Activated CD8-positive, alpha-beta T cell treated with anti-CD3 and anti-CD28 coated beads, Interleukin-2, amount 10 ng/mL, durations not matched to agents 7 days and 5 days (primary cell): ENCODE data around the gene GOT1. TPM values are rescaled to one million over a fixed set of nuclear protein-coding genes. Genes with fewer than 3 reads are reported as not detected.

ENCODE experiments used
- ATAC-seq: fragments of 150-1000 bp; cut with Tn5 transposase; one replicate; pipeline ENCODE4 v1.10.0; 2021; ENCODE audit warnings: moderate library complexity
- CTCF ChIA-PET: fragments of 350-600 bp; sonication (Branson Sonifier 250); formaldehyde crosslinking; loops from one replicate; lab custom pipeline; 2021; ENCODE audit warnings: antibody characterized with exemption; lab: Charles Lee
- POLR2A ChIA-PET: fragments of 350-600 bp; sonication (Branson Sonifier 250); formaldehyde crosslinking; loops from one replicate; lab custom pipeline; 2021; ENCODE audit warnings: antibody characterized with exemption; lab: Charles Lee
- DNase-seq: peaks from one replicate; pipeline ENCODE4 v3.0.0-alpha.2; 2020
- H3K27ac Mint-ChIP-seq: one replicate; pipeline ENCODE4 v1.8.0; 2021; ENCODE audit warnings: mild to moderate bottlenecking, mixed read lengths
- H3K27me3 Mint-ChIP-seq: one replicate; pipeline ENCODE4 v1.8.0; 2021; ENCODE audit warnings: low read depth, mixed read lengths
- H3K36me3 Mint-ChIP-seq: one replicate; pipeline ENCODE4 v1.8.0; 2021; ENCODE audit warnings: low read depth, mixed read lengths
- H3K4me1 Mint-ChIP-seq: one replicate; pipeline ENCODE4 v1.8.0; 2021; ENCODE audit warnings: low read depth, mixed read lengths
- H3K4me3 Mint-ChIP-seq: one replicate; pipeline ENCODE4 v1.8.0; 2021; ENCODE audit warnings: mild to moderate bottlenecking, mixed read lengths
- H3K9me3 Mint-ChIP-seq: one replicate; pipeline ENCODE4 v1.8.0; 2022; ENCODE audit warnings: mixed read lengths; ENCODE audit not compliant: insufficient read depth
- total RNA-seq, 2 experiments: library from RNA; stranded (reverse); gene quantifications; one replicate each; pipeline ENCODE4 v1.2.3, GENCODE V29; 2021

Gene GOT1
- total RNA-seq, 2 experiments from 2014 or later, result 31.2 to 37.1 TPM

GRCh38 chr10:99418910-99419624 is 11.4 kb downstream of the GOT1 start:
- Mint-ChIP-seq H3K27me3 (no peaks in the 10 kb centered on the region), H3K27ac (no peak overlapping the region), H3K36me3 (peaks cover 40% of the 10 kb centered on the region), H3K4me1 (no peaks in the 10 kb centered on the region), H3K4me3 (no peak overlapping the region), H3K9me3 (no peaks in the 10 kb centered on the region)
- DNase-seq (no peak), ATAC-seq (no peak)
- POLR2A ChIA-PET, result no interaction called here
- CTCF ChIA-PET, result interaction anchor here (1.6 kb wide), 1 partner anchor 17 kb away, joined by 5 read pairs; no protein-coding TSS in a partner anchor

GRCh38 chr10:99412099-99412498 is 18.3 kb downstream of the GOT1 start:
- Mint-ChIP-seq H3K36me3 (peaks cover 14% of the 10 kb centered on the region), H3K4me3 (no peak overlapping the region), H3K4me1 (no peaks in the 10 kb centered on the region), H3K27ac (no peak overlapping the region), H3K27me3 (no peaks in the 10 kb centered on the region), H3K9me3 (no peaks in the 10 kb centered on the region)
- ChIA-PET POLR2A (no interaction called here), CTCF (interaction anchor here (0.7 to 1.4 kb wide), 3 partner anchors 9 to 299 kb away, joined by 3 to 4 read pairs (median 4); partner anchors contain the start of gene GOT1)
- DNase-seq (no peak), ATAC-seq (no peak)

GRCh38 chr10:99411546-99411945 is 18.9 kb downstream of the GOT1 start:
- ChIA-PET POLR2A (interaction anchor here (0.6 kb wide), 1 partner anchor 16 kb away, joined by 4 read pairs; no protein-coding TSS in a partner anchor), CTCF (interaction anchor here (0.7 to 1.4 kb wide), 3 partner anchors 8 to 300 kb away, joined by 3 to 4 read pairs (median 4); partner anchors contain the start of gene GOT1)
- no peaks in the 10 kb centered on the region for H3K9me3 Mint-ChIP-seq
- peaks cover 15% of the 10 kb centered on the region for H3K36me3 Mint-ChIP-seq
- no peak overlapping the region for H3K27ac Mint-ChIP-seq
- no peak overlapping the region for H3K4me3 Mint-ChIP-seq
- H3K27me3 Mint-ChIP-seq, result no peaks in the 10 kb centered on the region
- ATAC-seq (no peak), DNase-seq (no peak)
- no peaks in the 10 kb centered on the region for H3K4me1 Mint-ChIP-seq

- ChIA-PET CTCF (interaction anchor here (1.4 kb wide), 1 partner anchor 19 kb away, joined by 4 read pairs; the partner anchor contains the start of gene GOT1), POLR2A (interaction anchor here (0.6 kb wide), 1 partner anchor 16 kb away, joined by 4 read pairs; no protein-coding TSS in a partner anchor)
- Mint-ChIP-seq H3K4me1 (no peaks in the 10 kb centered on the region), H3K27me3 (no peaks in the 10 kb centered on the region), H3K9me3 (no peaks in the 10 kb centered on the region), H3K36me3 (peaks cover 15% of the 10 kb centered on the region), H3K4me3 (no peak overlapping the region), H3K27ac (no peak overlapping the region)
- ATAC-seq, result no peak
- DNase-seq, result no peak
These were observed 19.5 kb downstream of the GOT1 start for GRCh38 chr10:99410876-99411275.

- CTCF ChIA-PET, result interaction anchor here (1.0 to 1.1 kb wide), 2 partner anchors 18 to 26 kb away, joined by 3 read pairs; no protein-coding TSS in a partner anchor
These were observed 20.3 kb downstream of the GOT1 start for GRCh38 chr10:99410146-99410545.

GRCh38 chr10:99406149-99406548 is 24.3 kb downstream of the GOT1 start:
- peaks cover 32% of the 10 kb centered on the region for H3K36me3 Mint-ChIP-seq
- DNase-seq (no peak), ATAC-seq (no peak)
- H3K4me1 Mint-ChIP-seq, result no peaks in the 10 kb centered on the region
- ChIA-PET CTCF (no interaction called here), POLR2A (no interaction called here)
- H3K4me3 Mint-ChIP-seq, result no peak overlapping the region
- no peak overlapping the region for H3K27ac Mint-ChIP-seq
- H3K9me3 Mint-ChIP-seq, result no peaks in the 10 kb centered on the region
- H3K27me3 Mint-ChIP-seq, result no peaks in the 10 kb centered on the region

More at GRCh38 chr10:99410146-99410545, 20.3 kb downstream of the GOT1 start:
- Mint-ChIP-seq H3K27ac (no peak overlapping the region), H3K4me3 (no peak overlapping the region), H3K9me3 (no peaks in the 10 kb centered on the region), H3K36me3 (peaks cover 17% of the 10 kb centered on the region), H3K27me3 (no peaks in the 10 kb centered on the region), H3K4me1 (no peaks in the 10 kb centered on the region)
- DNase-seq (no peak), ATAC-seq (no peak)
- POLR2A ChIA-PET, result no interaction called here

GRCh38 chr10:99403674-99404073 is 26.8 kb downstream of the GOT1 start:
- peaks cover 31% of the 10 kb centered on the region for H3K36me3 Mint-ChIP-seq
- ATAC-seq, result no peak

GRCh38 chr10:99399664-99400063 is 30.8 kb downstream of the GOT1 start:
- Mint-ChIP-seq H3K36me3 (peaks cover 26% of the 10 kb centered on the region), H3K9me3 (no peaks in the 10 kb centered on the region), H3K4me1 (peaks cover 5% of the 10 kb centered on the region), H3K27ac (no peak overlapping the region), H3K27me3 (no peaks in the 10 kb centered on the region), H3K4me3 (no peak overlapping the region)
- no peak for DNase-seq
- POLR2A ChIA-PET, result no interaction called here
- CTCF ChIA-PET, result no interaction called here
- ATAC-seq, result no peak

More at GRCh38 chr10:99403674-99404073, 26.8 kb downstream of the GOT1 start:
- Mint-ChIP-seq H3K9me3 (no peaks in the 10 kb centered on the region), H3K27me3 (no peaks in the 10 kb centered on the region), H3K27ac (no peak overlapping the region), H3K4me1 (no peaks in the 10 kb centered on the region), H3K4me3 (no peak overlapping the region)
- DNase-seq, result no peak
- CTCF ChIA-PET, result interaction anchor here (0.7 to 1.5 kb wide), 3 partner anchors 8 to 209 kb away, joined by 3 to 4 read pairs (median 3); no protein-coding TSS in a partner anchor
- POLR2A ChIA-PET, result no interaction called here

- Mint-ChIP-seq H3K4me3 (no peak overlapping the region), H3K9me3 (no peaks in the 10 kb centered on the region), H3K27ac (no peak overlapping the region), H3K4me1 (peaks cover 12% of the 10 kb centered on the region), H3K36me3 (peaks cover 12% of the 10 kb centered on the region), H3K27me3 (peaks cover 1% of the 10 kb centered on the region)
- ChIA-PET CTCF (no interaction called here), POLR2A (no interaction called here)
- ATAC-seq (no peak), DNase-seq (no peak)
These were observed 34.0 kb downstream of the GOT1 start for GRCh38 chr10:99396471-99396870.

GRCh38 chr10:99395750-99396445 is 34.5 kb downstream of the GOT1 start:
- Mint-ChIP-seq H3K27me3 (peaks cover 2% of the 10 kb centered on the region), H3K4me1 (peaks cover 12% of the 10 kb centered on the region), H3K9me3 (no peaks in the 10 kb centered on the region), H3K4me3 (no peak overlapping the region), H3K36me3 (peaks cover 10% of the 10 kb centered on the region), H3K27ac (no peak overlapping the region)
- DNase-seq (no peak), ATAC-seq (no peak)
- CTCF ChIA-PET, result no interaction called here
- POLR2A ChIA-PET, result no interaction called here

GRCh38 chr10:99394761-99395386 is 35.5 kb downstream of the GOT1 start:
- POLR2A ChIA-PET, result no interaction called here
- peaks cover 2% of the 10 kb centered on the region for H3K27me3 Mint-ChIP-seq

More at GRCh38 chr10:99394761-99395386, 35.5 kb downstream of the GOT1 start:
- DNase-seq, result no peak
- peaks cover 12% of the 10 kb centered on the region for H3K4me1 Mint-ChIP-seq
- no peak for ATAC-seq
- H3K9me3 Mint-ChIP-seq, result no peaks in the 10 kb centered on the region
- peaks cover 10% of the 10 kb centered on the region for H3K36me3 Mint-ChIP-seq
- CTCF ChIA-PET, result interaction anchor here (1.4 to 4.0 kb wide), 2 partner anchors 40 to 316 kb away, joined by 3 to 19 read pairs; no protein-coding TSS in a partner anchor
- no peak overlapping the region for H3K27ac Mint-ChIP-seq
- H3K4me3 Mint-ChIP-seq, result no peak overlapping the region
